ENCODE data around the gene RBM38.

Gene RBM38

GRCh38 chr20:57378107-57378506, 13.1 kb upstream of the RBM38 start:
- TF ChIP-seq, protein P1, sequence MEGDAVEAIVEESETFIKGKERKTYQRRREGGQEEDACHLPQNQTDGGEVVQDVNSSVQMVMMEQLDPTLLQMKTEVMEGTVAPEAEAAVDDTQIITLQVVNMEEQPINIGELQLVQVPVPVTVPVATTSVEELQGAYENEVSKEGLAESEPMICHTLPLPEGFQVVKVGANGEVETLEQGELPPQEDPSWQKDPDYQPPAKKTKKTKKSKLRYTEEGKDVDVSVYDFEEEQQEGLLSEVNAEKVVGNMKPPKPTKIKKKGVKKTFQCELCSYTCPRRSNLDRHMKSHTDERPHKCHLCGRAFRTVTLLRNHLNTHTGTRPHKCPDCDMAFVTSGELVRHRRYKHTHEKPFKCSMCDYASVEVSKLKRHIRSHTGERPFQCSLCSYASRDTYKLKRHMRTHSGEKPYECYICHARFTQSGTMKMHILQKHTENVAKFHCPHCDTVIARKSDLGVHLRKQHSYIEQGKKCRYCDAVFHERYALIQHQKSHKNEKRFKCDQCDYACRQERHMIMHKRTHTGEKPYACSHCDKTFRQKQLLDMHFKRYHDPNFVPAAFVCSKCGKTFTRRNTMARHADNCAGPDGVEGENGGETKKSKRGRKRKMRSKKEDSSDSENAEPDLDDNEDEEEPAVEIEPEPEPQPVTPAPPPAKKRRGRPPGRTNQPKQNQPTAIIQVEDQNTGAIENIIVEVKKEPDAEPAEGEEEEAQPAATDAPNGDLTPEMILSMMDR (IDR thresholded peaks at IDR 0.05), result no peak
- H3K4me1 ChIP-seq (ENCODE audit: control insufficient read depth in 1 of 2, insufficient read depth in 1 of 2, low read depth in 1 of 2, low read length in 1 of 2), result peaks cover 57 to 62% of the 10 kb centered on the region in 2 experiments
- no peaks in the 10 kb centered on the region for H3K9me3 ChIP-seq
- peak overlapping the region; percentile 48 for H3K27ac ChIP-seq
- peaks cover 44% of the 10 kb centered on the region for H3K36me3 ChIP-seq
- no peaks in the 10 kb centered on the region for H3K27me3 ChIP-seq
- no peak overlapping the region for H3K4me3 ChIP-seq (ENCODE audit: low read depth in 1 of 2, low read length in 1 of 2)

DNA sequence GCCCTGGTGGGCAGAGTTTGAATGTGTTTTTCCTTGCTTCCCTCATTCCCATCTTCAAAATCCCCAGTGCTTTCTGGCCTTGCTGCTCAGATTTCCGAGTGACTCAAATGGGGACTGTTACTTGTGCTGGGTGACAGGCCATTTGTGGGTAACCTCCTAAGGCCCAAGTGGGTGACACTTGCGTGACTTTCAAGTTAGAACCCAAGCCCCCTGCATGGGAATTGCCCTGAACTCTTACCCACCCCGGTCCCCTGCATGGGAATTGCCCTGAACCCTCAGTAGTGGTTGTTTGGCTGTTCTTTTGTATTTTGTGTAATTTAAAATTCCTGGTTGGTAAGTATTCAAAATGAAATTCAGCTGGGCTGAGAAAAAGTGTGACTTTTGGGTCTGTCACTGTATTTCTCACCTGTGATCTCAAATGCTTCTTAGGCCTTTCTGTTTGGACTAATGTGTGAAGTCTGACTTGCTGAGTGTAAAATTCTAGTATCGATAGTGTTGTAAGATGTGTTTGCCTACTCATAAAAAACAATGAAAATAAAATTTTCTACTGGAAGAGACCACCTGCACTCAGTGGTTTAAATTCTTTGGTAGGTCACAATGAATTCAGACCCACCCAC, 12.4 kb upstream of the RBM38 start:
- Histone ChIP-seq H3K36me3 (peaks cover 44% of the 10 kb centered on the region), H3K27me3 (no peaks in the 10 kb centered on the region), H3K4me3 (ENCODE audit: low read depth in 1 of 2, low read length in 1 of 2) (no peak overlapping the region), H3K27ac (peak overlapping the region; percentile 35), H3K9me3 (no peaks in the 10 kb centered on the region), H3K4me1 (ENCODE audit: control insufficient read depth in 1 of 2, insufficient read depth in 1 of 2, low read depth in 1 of 2, low read length in 1 of 2) (peaks cover 52 to 55% of the 10 kb centered on the region in 2 experiments)
- TF ChIP-seq, protein P1 (IDR thresholded peaks at IDR 0.05), result no peak

- H3K36me3 ChIP-seq, result peaks cover 45% of the 10 kb centered on the region
- H3K4me3 ChIP-seq (ENCODE audit: low read depth in 1 of 2, low read length in 1 of 2), result no peak overlapping the region
- peaks cover 48 to 50% of the 10 kb centered on the region in 2 experiments for H3K4me1 ChIP-seq (ENCODE audit: control insufficient read depth in 1 of 2, insufficient read depth in 1 of 2, low read depth in 1 of 2, low read length in 1 of 2)
- H3K27ac ChIP-seq, result peak overlapping the region; percentile 35
- no peaks in the 10 kb centered on the region for H3K27me3 ChIP-seq
- H3K9me3 ChIP-seq, result no peaks in the 10 kb centered on the region
- TF ChIP-seq, protein P1 (IDR thresholded peaks at IDR 0.05), result no peak
These were observed 11.9 kb upstream of the RBM38 start for GRCh38 chr20:57379263-57379647.

DNA sequence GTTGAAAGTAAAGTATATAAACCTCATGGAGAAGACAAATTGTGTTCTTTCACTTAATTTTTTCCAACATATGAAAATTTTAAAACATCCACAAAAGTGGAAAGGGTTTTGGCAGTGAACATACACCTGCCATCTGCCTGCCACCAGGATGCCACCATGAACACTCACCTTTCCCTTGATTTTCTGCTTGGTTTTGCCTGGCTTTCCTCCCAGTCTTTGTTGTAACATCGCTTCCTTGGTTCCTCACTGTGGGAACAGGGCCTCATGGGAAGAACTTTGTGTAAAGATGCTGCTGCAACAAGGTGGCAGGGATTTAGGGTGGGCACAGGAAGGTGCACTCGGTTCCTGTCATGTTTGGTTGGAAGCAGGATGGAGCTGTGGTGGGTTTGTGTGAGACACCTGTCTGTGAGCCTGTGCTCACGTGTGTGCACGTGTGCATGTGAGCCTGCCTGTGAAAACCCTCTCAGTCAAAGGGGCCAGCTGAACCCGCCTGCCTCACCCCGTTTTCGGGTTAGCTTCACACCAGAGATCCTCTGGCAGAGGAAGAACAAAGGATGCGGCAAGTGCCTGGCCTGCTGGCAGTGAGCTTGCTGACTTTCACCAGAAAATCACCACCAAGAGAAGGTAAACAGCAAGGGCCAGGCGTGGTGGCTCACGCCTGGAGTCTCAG, 11.0 kb upstream of the RBM38 start:
- H3K27ac ChIP-seq, result peak overlapping the region; percentile 35
- peaks cover 48 to 50% of the 10 kb centered on the region in 2 experiments for H3K4me1 ChIP-seq (ENCODE audit: control insufficient read depth in 1 of 2, insufficient read depth in 1 of 2, low read depth in 1 of 2, low read length in 1 of 2)
- H3K9me3 ChIP-seq, result no peaks in the 10 kb centered on the region
- H3K4me3 ChIP-seq (ENCODE audit: low read depth in 1 of 2, low read length in 1 of 2), result no peak overlapping the region
- no peaks in the 10 kb centered on the region for H3K27me3 ChIP-seq
- H3K36me3 ChIP-seq, result peaks cover 47% of the 10 kb centered on the region
- TF ChIP-seq, protein P1 (IDR thresholded peaks at IDR 0.05), result no peak

DNA sequence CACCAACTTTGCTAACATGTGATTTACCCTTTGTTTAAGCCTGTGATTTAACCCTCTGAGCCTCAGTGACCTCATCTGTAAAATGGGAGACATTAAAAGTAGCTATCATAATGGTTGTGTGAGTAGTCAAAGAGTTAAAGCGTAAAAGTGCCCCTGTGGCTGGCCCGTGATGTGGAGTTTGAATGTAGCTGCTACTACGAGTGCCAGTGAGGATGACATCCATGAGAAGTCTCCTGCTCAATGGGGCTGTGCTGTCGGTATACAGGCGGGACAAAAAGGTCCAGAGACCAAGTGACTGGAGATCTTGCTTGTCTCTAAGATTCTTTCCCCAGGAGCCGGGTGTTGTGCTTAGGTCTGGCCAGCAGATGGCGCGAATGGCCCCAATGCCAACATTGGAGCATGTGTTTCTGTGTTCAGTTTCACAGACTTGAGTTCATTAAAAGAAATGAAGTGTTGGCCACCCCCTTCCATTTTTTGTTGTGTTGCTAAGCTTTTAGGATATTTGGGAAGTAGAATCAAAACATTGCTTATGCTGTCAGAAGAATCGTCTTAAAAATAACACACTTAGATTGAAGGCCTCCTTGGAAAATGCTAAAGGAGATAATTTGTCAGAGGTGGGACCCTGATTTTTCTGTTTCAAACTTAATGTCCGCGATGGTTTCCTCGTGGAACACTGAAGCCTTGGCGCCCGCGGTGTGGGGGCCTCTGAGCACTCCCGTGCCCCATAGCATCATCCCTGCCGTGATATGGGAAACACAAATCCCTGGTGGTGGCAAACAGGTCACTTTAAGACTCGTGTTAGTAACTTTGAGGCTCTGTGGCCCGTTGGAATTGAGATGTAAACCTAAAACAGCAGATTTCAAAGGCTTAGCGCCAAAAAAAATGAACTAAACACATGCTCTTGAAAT, 9.3 kb upstream of the RBM38 start:
- no peaks in the 10 kb centered on the region for H3K9me3 ChIP-seq
- no peaks in the 10 kb centered on the region for H3K27me3 ChIP-seq
- peaks cover 38 to 43% of the 10 kb centered on the region in 2 experiments for H3K4me1 ChIP-seq (ENCODE audit: control insufficient read depth in 1 of 2, insufficient read depth in 1 of 2, low read depth in 1 of 2, low read length in 1 of 2)
- H3K4me3 ChIP-seq (ENCODE audit: low read depth in 1 of 2, low read length in 1 of 2), result no peak overlapping the region
- peak overlapping the region; percentile 7 for H3K27ac ChIP-seq
- TF ChIP-seq, protein P1 (IDR thresholded peaks at IDR 0.05), result peak; percentile 98
- H3K36me3 ChIP-seq, result peaks cover 44% of the 10 kb centered on the region

Measured in neutrophil (primary cell).